DMS53 treated with DMSO at 0.1 percent for 48 hours (cell line): ENCODE measurements around the gene MAGEB5.
"Not testable (repeated sequence)": the region's sequence is repeated elsewhere in the genome, so short reads cannot be mapped to it uniquely, and the experiment has no call there.

Source experiments
- DNase-seq: peaks from one replicate; lab custom pipeline; 2025; ENCODE audit not compliant: unreplicated experiment; lab: John Stamatoyannopoulos, UW

Gene MAGEB5, protein sequence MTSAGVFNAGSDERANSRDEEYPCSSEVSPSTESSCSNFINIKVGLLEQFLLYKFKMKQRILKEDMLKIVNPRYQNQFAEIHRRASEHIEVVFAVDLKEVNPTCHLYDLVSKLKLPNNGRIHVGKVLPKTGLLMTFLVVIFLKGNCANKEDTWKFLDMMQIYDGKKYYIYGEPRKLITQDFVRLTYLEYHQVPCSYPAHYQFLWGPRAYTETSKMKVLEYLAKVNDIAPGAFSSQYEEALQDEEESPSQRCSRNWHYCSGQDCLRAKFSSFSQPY

DNA sequence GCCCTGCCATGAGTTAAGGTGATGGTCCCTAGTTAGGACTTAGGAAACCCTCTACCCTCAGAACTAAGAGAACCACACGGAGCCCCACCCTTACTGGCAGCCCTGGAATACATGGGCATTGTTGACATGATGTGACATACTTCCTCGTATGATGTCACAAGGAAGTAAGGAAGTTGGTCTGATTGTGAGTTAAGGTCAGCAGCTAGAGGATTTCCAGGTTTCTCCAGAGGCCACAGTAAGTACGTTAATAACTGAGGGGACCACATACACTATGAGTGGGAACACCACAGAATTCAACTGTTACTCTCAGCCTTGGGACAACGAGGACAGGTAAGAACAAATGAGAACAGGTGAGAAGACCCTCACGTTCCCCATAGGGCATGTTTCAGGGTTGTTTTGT lies at the start of gene MAGEB5:
MAGEB5 (plus strand) TSS at position 301 of the 400 bp plus-strand sequence. CDS start 1,133 bp downstream, outside the sequence.
- no peak for DNase-seq

DNA sequence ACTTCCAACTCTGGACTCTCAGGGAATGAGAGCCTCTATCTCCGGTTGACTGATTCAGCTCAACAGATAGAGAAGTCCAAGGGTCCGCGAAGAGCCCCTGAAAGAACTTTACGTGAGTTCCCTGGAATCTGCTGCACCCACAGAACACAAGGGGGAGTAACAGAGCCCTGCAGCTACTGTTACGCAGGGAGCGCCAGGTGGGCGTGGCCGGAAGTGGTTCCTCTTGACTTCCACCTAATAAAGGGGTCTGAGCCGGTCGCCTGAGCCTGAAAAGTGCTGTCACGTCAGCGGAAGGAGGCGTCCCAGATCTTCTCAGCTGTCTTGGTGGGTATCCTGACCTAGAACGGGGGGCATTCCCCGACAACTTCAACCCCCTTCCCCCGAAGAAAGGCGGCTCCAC lies 23.8 kb upstream of the MAGEB5 start, which contains the start of gene MAGEB6:
MAGEB6 (plus strand) TSS at position 237 of the 400 bp plus-strand sequence. CDS start 1,407 bp downstream, outside the sequence.
- DNase-seq, result no peak

DNA sequence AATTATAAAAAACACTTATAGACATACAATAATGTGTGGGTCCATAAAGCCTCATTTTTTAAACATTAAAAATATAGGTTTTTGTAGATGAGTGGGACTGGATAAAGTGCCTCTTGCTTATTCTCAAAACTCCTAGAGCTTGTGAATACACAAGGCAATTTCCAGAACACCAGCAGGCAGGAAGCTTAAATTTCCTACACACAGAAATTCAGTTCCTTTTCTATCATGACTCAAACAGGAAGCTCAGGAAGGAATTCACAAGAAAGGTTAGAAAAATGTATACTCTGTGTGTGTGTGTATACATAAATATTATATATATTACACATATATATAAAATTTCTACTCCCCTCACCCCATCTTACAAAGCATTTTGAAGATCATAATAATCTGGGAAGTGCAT lies 12.4 kb upstream of the MAGEB5 start:
- no peak for DNase-seq

DNA sequence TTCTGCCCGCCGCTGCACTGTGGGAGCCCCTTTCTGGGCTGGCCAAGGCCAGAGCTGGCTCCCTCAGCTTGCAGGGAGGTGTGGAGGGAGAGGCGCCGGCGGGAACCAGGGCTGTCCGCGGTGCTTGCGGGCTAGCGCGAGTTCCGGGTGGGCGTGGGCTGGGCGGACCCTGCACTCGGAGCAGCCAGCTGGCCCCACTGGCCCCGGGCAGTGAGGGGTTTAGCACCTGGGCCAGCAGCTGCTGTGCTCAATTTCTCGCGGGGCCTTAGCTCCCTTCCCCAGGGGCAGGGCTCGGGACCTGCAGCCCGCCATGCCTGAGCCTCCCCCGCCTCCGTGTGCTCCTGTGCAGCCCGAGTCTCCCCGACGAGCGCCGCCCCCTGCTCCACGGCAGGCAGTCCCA lies 11.3 kb upstream of the MAGEB5 start:
- not testable (repeated sequence) for DNase-seq

DNA sequence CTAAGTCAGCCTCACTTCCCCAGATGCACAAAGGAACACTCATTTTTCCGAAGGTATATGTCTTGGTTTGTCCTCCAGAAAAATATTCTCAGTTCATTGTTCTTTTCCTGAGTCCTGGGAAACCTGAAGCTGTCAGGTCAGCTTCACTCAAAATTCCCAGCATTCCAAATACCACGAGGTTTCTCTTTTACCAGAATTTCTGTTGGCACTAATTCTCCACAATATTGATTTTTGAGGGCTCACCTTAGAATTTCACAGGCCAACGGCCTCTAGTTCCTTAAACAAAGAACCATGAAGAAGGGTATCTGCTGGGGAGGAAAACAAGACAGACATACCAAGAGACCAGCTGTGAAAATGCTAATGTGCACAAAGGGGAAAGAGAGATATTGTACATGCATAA lies 8.0 kb upstream of the MAGEB5 start:
- DNase-seq, result no peak

DNA sequence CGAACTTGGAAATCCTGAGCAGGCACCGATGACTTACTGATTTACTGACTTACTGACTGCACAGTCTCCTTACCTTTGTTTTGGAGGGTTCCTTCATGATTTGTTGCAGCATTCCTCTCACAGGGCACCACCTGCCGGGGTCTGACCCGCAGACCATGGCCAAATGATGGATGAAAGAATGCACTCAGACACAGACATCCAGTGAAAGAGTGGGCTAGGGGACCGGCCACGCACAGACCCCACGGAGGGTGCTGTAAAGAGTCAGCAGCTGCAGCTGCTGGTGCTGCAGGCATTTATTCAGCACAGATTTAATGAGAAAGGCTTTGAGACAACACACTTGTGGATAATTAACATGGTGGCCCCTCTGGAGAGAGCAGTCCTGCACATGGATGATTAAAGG lies 3.4 kb downstream of the MAGEB5 start:
- no peak for DNase-seq

DNA sequence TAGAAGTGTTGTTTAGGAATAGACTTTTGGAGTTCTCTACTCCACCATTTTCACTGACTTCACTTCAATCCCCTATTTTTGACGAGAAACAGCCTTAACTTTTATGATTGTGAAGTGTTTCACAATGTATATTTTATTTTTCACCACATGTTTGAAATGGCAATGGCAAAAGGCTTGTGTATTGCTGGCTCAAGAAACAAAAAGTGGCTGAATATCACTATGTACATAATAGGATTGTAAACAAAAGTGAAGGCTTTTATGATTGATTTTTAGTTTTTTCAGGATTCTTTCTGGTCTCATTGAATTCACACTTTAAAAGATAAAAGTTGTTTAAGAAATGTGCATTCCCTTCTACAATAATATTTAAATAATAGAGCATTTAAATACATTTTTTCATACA lies 18.2 kb downstream of the MAGEB5 start:
- DNase-seq, result no peak

DNA sequence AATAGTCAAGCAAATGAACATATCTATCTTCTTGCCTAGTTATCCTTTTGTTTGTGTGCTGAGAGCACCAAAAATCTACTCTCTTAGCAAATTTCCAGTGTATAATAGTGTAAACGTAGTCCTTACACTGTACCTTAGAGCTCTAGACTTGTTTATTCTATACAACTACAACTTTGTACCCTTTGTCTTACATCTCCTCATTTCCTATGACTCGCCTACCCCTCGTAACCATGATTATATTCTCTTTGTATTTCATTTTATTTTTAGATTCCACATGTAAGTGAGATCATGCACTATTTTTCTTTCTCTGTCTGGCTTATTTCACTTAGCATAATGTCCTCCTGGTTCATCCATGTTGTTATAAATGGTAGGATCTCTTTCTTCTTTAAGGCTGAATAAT lies 37.6 kb downstream of the MAGEB5 start:
- no peak for DNase-seq

DNA sequence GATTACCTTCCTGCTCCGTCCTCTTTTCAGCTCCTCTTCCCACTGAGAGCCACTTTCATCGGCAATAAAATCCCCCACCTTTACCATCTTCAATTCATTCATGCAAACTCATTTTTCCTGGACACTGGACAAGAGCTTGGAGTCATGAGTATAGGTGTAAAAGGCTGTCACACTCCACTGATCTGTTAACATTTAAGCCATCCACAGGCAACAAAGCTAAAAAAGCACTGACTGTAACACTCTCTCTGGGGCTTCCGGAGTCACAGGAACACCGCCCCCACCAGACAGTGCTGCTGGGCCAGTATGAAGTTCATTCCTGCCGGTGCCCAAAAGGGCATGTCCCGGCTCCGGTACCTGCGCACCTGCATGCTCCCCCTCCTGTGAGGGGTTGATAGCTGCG lies 38.5 kb downstream of the MAGEB5 start:
- DNase-seq, result no peak

DNA sequence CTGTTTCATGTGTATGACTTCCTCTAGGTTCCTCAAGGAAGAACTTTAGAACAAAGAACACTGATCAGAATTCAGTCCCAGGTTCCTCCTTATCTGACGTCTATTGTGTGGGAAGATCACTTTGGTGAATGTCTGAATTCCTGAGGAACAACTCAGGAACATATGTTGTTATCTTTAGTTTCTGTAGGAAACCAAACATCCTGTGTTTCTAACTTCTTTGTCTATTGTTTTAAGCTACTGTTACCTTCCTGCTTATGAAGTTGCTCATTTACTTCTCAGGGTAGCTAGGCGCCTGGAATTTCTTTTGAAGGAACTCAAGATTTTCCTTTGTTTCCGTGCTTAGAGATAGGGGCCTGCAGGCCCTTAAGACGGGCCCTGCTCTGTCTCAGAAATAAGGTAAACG lies 46.2 kb downstream of the MAGEB5 start:
- no peak for DNase-seq
